Transverse colon (tissue), 4 donors: ENCODE measurements around the gene NPIPA3.
"Not testable (repeated sequence)": the region's sequence is repeated elsewhere in the genome, so short reads cannot be mapped to it uniquely, and the experiment has no call there.

Experiments used
- CTCF ChIP-seq, 5 experiments: fragments of 200-600 bp in 3 of 5; fragments of 450-650 bp in 2 of 5; sonication (generic) in 3 of 5; IDR thresholded peaks; 1 replicate in 2 of 5; 2 replicates in 3 of 5; pipeline ENCODE4 v1.5.1; 2016 to 2017; ENCODE audit warnings: antibody characterized with exemption in 5 of 5, inconsistent platforms in 3 of 5, mild to moderate bottlenecking in 2 of 5, moderate library complexity in 1 of 5
- POLR2AphosphoS5 ChIP-seq, 3 donors: sonication (generic); formaldehyde crosslinking; IDR thresholded peaks; one replicate each; pipeline ENCODE4 v1.6.1; 2016; ENCODE audit warnings: antibody characterized with exemption in 3 of 3

- not testable (repeated sequence) for TF ChIP-seq CTCF, POLR2AphosphoS5 (IDR thresholded peaks at IDR 0.05)
Measured at GRCh38 chr16:14694129-14694528, 9.1 kb upstream of the NPIPA3 start, which contains the start of gene PLA2G10.
